K562 (cell line): ENCODE measurements around the gene ACSL3. TPM values are rescaled to one million over a fixed set of nuclear protein-coding genes. Genes with fewer than 3 reads are reported as not detected.

Experiments
- CREB3L1 ChIP-seq: fragments of 450-650 bp; IDR thresholded peaks from 2 replicates; pipeline ENCODE4 v1.6.1; 2014; ENCODE audit warnings: low read depth, mild to moderate bottlenecking, moderate library complexity, borderline replicate concordance
- KDM1A ChIP-seq, 2 experiments: fragments of 450-650 bp; IDR thresholded peaks; 2 replicates each; pipeline ENCODE4 v1.6.1; 2016; ENCODE audit warnings: mild to moderate bottlenecking in 2 of 2
- MECOM ChIP-seq: fragments of 250-450 bp; sonication (Bioruptor Pico); IDR thresholded peaks from 2 replicates; pipeline ENCODE4 v1.8.0; 2022; ENCODE audit warnings: inconsistent platforms
- MYNN ChIP-seq, 2 experiments: sonication (generic); formaldehyde crosslinking in 1 of 2; IDR thresholded peaks; 2 replicates each; pipeline versions ENCODE4 v1.5.0 to v1.6.1; 2016 to 2020; ENCODE audit warnings: antibody characterized with exemption in 1 of 2, missing genetic modification reagents in 1 of 2
- NR2C2 ChIP-seq, 2 experiments: fragments of 200-800 bp in 1 of 2; sonication (Bioruptor generic) in 1 of 2; sonication (generic) in 1 of 2; formaldehyde crosslinking in 1 of 2; IDR thresholded peaks; 2 replicates each; pipeline versions ENCODE4 v1.6.1 to v1.8.0; 2016 to 2022; ENCODE audit warnings: mild to moderate bottlenecking in 1 of 2, missing compliant biosample characterization in 1 of 2, missing genetic modification characterization in 1 of 2, missing genetic modification reagents in 1 of 2
- PYGO2 ChIP-seq: fragments of 450-650 bp; IDR thresholded peaks from 2 replicates; pipeline ENCODE4 v1.6.1; 2016; ENCODE audit warnings: mild to moderate bottlenecking, missing genetic modification characterization, moderate library complexity, missing compliant biosample characterization
- SPI1 ChIP-seq: IDR thresholded peaks from 2 replicates; pipeline ENCODE4 v1.6.1; 2011; ENCODE audit warnings: low read depth, low read length, control low read depth, borderline replicate concordance
- TEAD1 ChIP-seq, 2 experiments: fragments of 450-650 bp in 1 of 2; sonication (generic) in 1 of 2; formaldehyde crosslinking; IDR thresholded peaks; 2 replicates each; pipeline versions ENCODE4 v1.4.0 to v1.8.0; 2020 to 2022; ENCODE audit warnings: mild to moderate bottlenecking in 2 of 2, missing genetic modification reagents in 1 of 2
- TEAD4 ChIP-seq, 2 experiments: sonication (generic) in 1 of 2; formaldehyde crosslinking in 1 of 2; IDR thresholded peaks; 2 replicates each; pipeline versions ENCODE4 v1.6.1 to v1.8.0; 2012 to 2022; ENCODE audit warnings: borderline replicate concordance in 1 of 2, inconsistent platforms in 1 of 2, low read length in 1 of 2, mild to moderate bottlenecking in 1 of 2, missing genetic modification reagents in 1 of 2
- THRB ChIP-seq: fragments of 450-650 bp; formaldehyde crosslinking; conservative IDR thresholded peaks from 2 replicates; pipeline ENCODE4 v1.4.0; 2022; ENCODE audit warnings: mild to moderate bottlenecking, missing genetic modification characterization
- ZBTB7A ChIP-seq: IDR thresholded peaks from 2 replicates; pipeline ENCODE4 v1.6.1; 2011; ENCODE audit warnings: low read depth, mild to moderate bottlenecking, low read length, moderate library complexity, borderline replicate concordance; ENCODE audit not compliant: control insufficient read depth
- ZNF277 ChIP-seq: fragments of 250-450 bp; sonication (Bioruptor Pico); IDR thresholded peaks from 2 replicates; pipeline ENCODE4 v1.8.0; 2022; ENCODE audit warnings: inconsistent platforms, mild to moderate bottlenecking, moderate library complexity, borderline replicate concordance
- ZNF311 ChIP-seq: fragments of 250-450 bp; sonication (Bioruptor Pico); IDR thresholded peaks from 2 replicates; pipeline ENCODE4 v1.4.0; 2020; ENCODE audit warnings: mild to moderate bottlenecking, moderate library complexity
- ZNF583 ChIP-seq: fragments of 250-450 bp; sonication (Bioruptor Pico); IDR thresholded peaks from 2 replicates; pipeline ENCODE4 v1.4.0; 2020
- ZNF76 ChIP-seq: fragments of 250-450 bp; sonication (Bioruptor Pico); IDR thresholded peaks from 2 replicates; pipeline ENCODE4 v1.4.0; 2020; ENCODE audit warnings: mild to moderate bottlenecking, moderate library complexity, borderline replicate concordance
- ZNF766 ChIP-seq: fragments of 200-800 bp; sonication (Bioruptor generic); conservative IDR thresholded peaks from 2 replicates; pipeline ENCODE4 v1.6.1; 2016; ENCODE audit warnings: missing genetic modification characterization, missing compliant biosample characterization
- ZNF79 ChIP-seq: fragments of 250-450 bp; sonication (Bioruptor Pico); IDR thresholded peaks from 2 replicates; pipeline ENCODE4 v1.4.0; 2020; ENCODE audit warnings: low read depth, mild to moderate bottlenecking, moderate library complexity
- polyA plus RNA-seq, 8 experiments: library from polyadenylated mRNA; depleted of rRNA in 4 of 8; stranded (reverse) in 5 of 8; unstranded in 3 of 8; fragments of >200 nt; fragmentation: Nextera tagmentation in 2 of 8; fragmentation: Illumina TruSeq in 1 of 8; extraction: Ambion mirVana in 2 of 8; extraction: Trizol in 1 of 8; gene quantifications; 2 replicates each; pipeline versions ENCODE4 v1.2.1 to v1.2.3, GENCODE V29; 2011 to 2014; ENCODE audit warnings: inconsistent platforms in 1 of 8, missing spikeins in 1 of 8
- total RNA-seq, 7 experiments: library from RNA; depleted of rRNA in 6 of 7; stranded (reverse); fragments of >200 nt in 6 of 7; fragmentation: Illumina TruSeq in 2 of 7; extraction: Trizol in 2 of 7; gene quantifications; 2 replicates each; pipeline versions ENCODE4 v1.2.1 to v1.2.3, GENCODE V29; 2011 to 2021; ENCODE audit warnings: low replicate concordance in 1 of 7

The ACSL3 gene
- total and polyA plus RNA-seq, 9 of the 15 experiments (the other 6 are each of a cell fraction or from before 2014, with no cell fraction given), result 21.3 to 123 (median 85.2) TPM

GRCh38 chr2:222859786-222860612 lies 837 bp upstream of the ACSL3 start (continued):
- TF ChIP-seq ZNF79 (CRISPR knock-in tag), result peak; percentile 72; the same call in 1 of the 2 replicates
- no peak for TF ChIP-seq THRB (CRISPR knock-in tag)
- peak; percentile 29; the same call in 1 of the 2 replicates for TF ChIP-seq SPI1
- no peak for TF ChIP-seq NR2C2 (CRISPR knock-in tag; IDR thresholded peaks at IDR 0.05)
- TF ChIP-seq NR2C2 (tag; IDR thresholded peaks at IDR 0.05), result peak; percentile 46; the same call in 1 of the 2 replicates
- no peak for TF ChIP-seq ZBTB7A
- TF ChIP-seq TEAD1 (CRISPR knock-in tag; IDR thresholded peaks at IDR 0.05), result 0 out of 4 replicates have a peak, but pooled peaks of 1 of the 2 experiments have one; percentile 17
- TF ChIP-seq TEAD4 (IDR thresholded peaks at IDR 0.05; ENCODE audit: low read length), result peak; percentile 31; the same call in 1 of the 2 replicates
- no peak for TF ChIP-seq TEAD4 (CRISPR knock-in tag; IDR thresholded peaks at IDR 0.05; ENCODE audit: borderline replicate concordance)
- no peak for TF ChIP-seq CREB3L1
- TF ChIP-seq ZNF583 (CRISPR knock-in tag), result no peak
- peak; percentile 69; the same call in 1 of the 2 replicates for TF ChIP-seq PYGO2 (tag)
- 0 out of 2 replicates have a peak, but pooled peaks have one; percentile 42 for TF ChIP-seq ZNF76
- TF ChIP-seq MECOM (CRISPR knock-in tag), result 0 out of 2 replicates have a peak, but pooled peaks have one; percentile 20
- peak; percentile 57 for TF ChIP-seq ZNF766 (CRISPR knock-in tag)
- no peak for TF ChIP-seq ZNF277 (CRISPR knock-in tag)
- TF ChIP-seq MYNN (IDR thresholded peaks at IDR 0.05), result no peak
- no peak for TF ChIP-seq MYNN (CRISPR knock-in tag; IDR thresholded peaks at IDR 0.05)
- TF ChIP-seq ZNF311, result peak; percentile 50; the same call in 1 of the 2 replicates
- no peak for TF ChIP-seq KDM1A (IDR thresholded peaks at IDR 0.05)
